GM23338 (cell line): Measurements from ENCODE around the gene CES1. TPM values are rescaled to one million over a fixed set of nuclear protein-coding genes. Genes with fewer than 3 reads are reported as not detected.
"Not testable (repeated sequence)": the region's sequence is repeated elsewhere in the genome, so short reads cannot be mapped to it uniquely, and the experiment has no call there.

Source experiments
- ATAC-seq: fragments of 200-7000 bp; cut with Tn5 transposase; 3 replicates; pipeline ENCODE4 v1.9.1; 2020
- DNase-seq: peaks from one replicate; pipeline ENCODE4 v3.0.0-alpha.2; 2015; ENCODE audit warnings: low spot score
- H2AFZ ChIP-seq: fragments of 200-600 bp; sonication (generic); 2 replicates; pipeline ENCODE4 v1.8.0; 2016; ENCODE audit warnings: antibody characterized with exemption, mild to moderate bottlenecking, moderate library complexity
- H3F3A ChIP-seq: fragments of 200-600 bp; sonication (generic); replicated peaks from 2 replicates; pipeline ENCODE4 v1.8.0; 2017; ENCODE audit warnings: antibody characterized with exemption, mixed run types, low read depth
- H3K27ac ChIP-seq: fragments of 200-600 bp; sonication (generic); 2 replicates; pipeline ENCODE4 v1.6.1; 2016; ENCODE audit warnings: low read depth
- H3K27me3 ChIP-seq: fragments of 200-600 bp; sonication (generic); 2 replicates; pipeline ENCODE4 v1.8.0; 2016; ENCODE audit warnings: mild to moderate bottlenecking, mixed run types, moderate library complexity; ENCODE audit not compliant: insufficient read depth
- H3K36me3 ChIP-seq: fragments of 200-600 bp; sonication (generic); 2 replicates; pipeline ENCODE4 v1.8.0; 2016; ENCODE audit warnings: mild to moderate bottlenecking; ENCODE audit not compliant: insufficient read depth
- H3K4me1 ChIP-seq: fragments of 200-600 bp; sonication (generic); 2 replicates; pipeline ENCODE4 v1.8.0; 2016; ENCODE audit warnings: mild to moderate bottlenecking, moderate library complexity; ENCODE audit not compliant: insufficient read depth
- H3K4me2 ChIP-seq: fragments of 200-600 bp; sonication (generic); 2 replicates; pipeline ENCODE4 v1.7.1; 2017; ENCODE audit warnings: mixed run types
- H3K4me3 ChIP-seq: fragments of 200-600 bp; sonication (generic); 2 replicates; pipeline ENCODE4 v1.6.1; 2016; ENCODE audit warnings: mixed run types
- H3K79me2 ChIP-seq: fragments of 200-600 bp; sonication (generic); replicated peaks from 2 replicates; pipeline ENCODE4 v1.8.0; 2017; ENCODE audit warnings: mild to moderate bottlenecking; ENCODE audit not compliant: insufficient read depth
- H3K9me2 ChIP-seq: fragments of 200-600 bp; sonication (generic); 2 replicates; pipeline ENCODE4 v1.8.0; 2017; ENCODE audit not compliant: insufficient read depth
- H4K20me1 ChIP-seq: fragments of 200-600 bp; sonication (generic); replicated peaks from 2 replicates; pipeline ENCODE4 v1.8.0; 2017; ENCODE audit warnings: mild to moderate bottlenecking; ENCODE audit not compliant: insufficient read depth
- H3K27ac Mint-ChIP-seq: 2 replicates; pipeline ENCODE4 v1.8.0; 2020; ENCODE audit warnings: inconsistent platforms, mild to moderate bottlenecking, moderate library complexity, mixed read lengths
- H3K27me3 Mint-ChIP-seq: 3 replicates; pipeline ENCODE4 v1.8.0; 2022; ENCODE audit warnings: low read depth, mild to moderate bottlenecking, moderate library complexity, mixed read lengths, inconsistent platforms; ENCODE audit not compliant: insufficient read depth, poor library complexity
- H3K36me3 Mint-ChIP-seq: 3 replicates; pipeline ENCODE4 v1.8.0; 2021; ENCODE audit warnings: low read depth, mild to moderate bottlenecking, inconsistent platforms, moderate library complexity, mixed read lengths
- H3K4me1 Mint-ChIP-seq: 3 replicates; pipeline ENCODE4 v1.8.0; 2020; ENCODE audit warnings: mild to moderate bottlenecking, inconsistent platforms, mixed read lengths
- H3K4me3 Mint-ChIP-seq: 3 replicates; pipeline ENCODE4 v1.8.0; 2021; ENCODE audit warnings: moderate library complexity, mild to moderate bottlenecking, inconsistent platforms, mixed read lengths
- H3K9me3 Mint-ChIP-seq: 3 replicates; pipeline ENCODE4 v1.8.0; 2020; ENCODE audit warnings: moderate library complexity, mild to moderate bottlenecking, inconsistent platforms, mixed read lengths
- polyA plus RNA-seq: library from polyadenylated mRNA; unstranded; fragments of >200 nt; fragmentation: Nextera tagmentation; extraction: Ambion mirVana; gene quantifications from 2 replicates; pipeline ENCODE4 v1.2.1, GENCODE V29; 2016
- total RNA-seq: library from RNA; depleted of rRNA; stranded (reverse); fragments of >200 nt; shearing (Covaris generic); gene quantifications from 2 replicates; pipeline ENCODE4 v1.2.3, GENCODE V29; 2014

CES1 gene
- total and polyA plus RNA-seq, 2 experiments from 2014 or later: 1.5 TPM; not detected in 1

DNA sequence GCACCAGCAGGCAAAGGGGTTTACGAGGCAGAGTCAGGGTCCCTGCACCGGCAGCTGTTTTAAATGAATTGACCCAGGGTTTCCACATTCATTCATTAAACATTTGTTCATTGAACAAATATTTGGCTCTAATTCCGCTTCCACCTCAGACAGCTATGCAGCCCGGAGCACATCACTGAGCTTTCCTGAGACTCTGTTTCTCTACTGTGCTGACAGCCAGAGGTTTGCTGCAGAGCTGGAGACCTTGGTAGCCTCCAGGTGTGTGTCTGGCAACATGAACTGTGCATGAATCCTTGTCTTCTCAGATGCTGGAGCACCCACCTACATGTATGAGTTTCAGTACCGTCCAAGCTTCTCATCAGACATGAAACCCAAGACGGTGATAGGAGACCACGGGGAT is 42.7 kb downstream of the CES1 start:
- not testable (repeated sequence) for H3K4me3 Mint-ChIP-seq, H3K4me3 ChIP-seq, DNase-seq, H3F3A ChIP-seq, H3K36me3 ChIP-seq, H3K27me3 Mint-ChIP-seq, H2AFZ ChIP-seq, H3K9me2 ChIP-seq, H3K27me3 ChIP-seq, H3K27ac Mint-ChIP-seq, ATAC-seq, H3K9me3 Mint-ChIP-seq, H3K27ac ChIP-seq, H4K20me1 ChIP-seq, H3K36me3 Mint-ChIP-seq, H3K4me2 ChIP-seq, H3K4me1 ChIP-seq, H3K4me1 Mint-ChIP-seq, H3K79me2 ChIP-seq

DNA sequence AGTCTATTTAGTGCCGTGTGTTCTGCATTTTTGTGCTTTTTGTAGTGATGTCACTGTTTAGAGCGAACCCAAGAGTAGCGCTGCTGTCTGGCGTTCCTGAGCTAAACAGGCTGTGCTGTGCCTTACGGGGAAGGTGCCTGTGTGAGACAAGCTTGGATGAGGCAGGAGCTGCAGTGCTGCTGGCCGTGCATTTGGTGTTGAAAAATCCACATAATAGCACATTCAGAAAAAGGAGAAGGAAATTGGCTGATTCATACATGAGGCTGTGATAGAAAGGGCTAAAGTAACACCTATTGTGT is 50.2 kb downstream of the CES1 start:
- H3K9me2 ChIP-seq, ATAC-seq, H3F3A ChIP-seq, H3K9me3 Mint-ChIP-seq, H3K4me2 ChIP-seq, DNase-seq, H3K27ac ChIP-seq, H3K4me3 ChIP-seq, H2AFZ ChIP-seq, H3K79me2 ChIP-seq, H3K4me1 Mint-ChIP-seq, H3K27ac Mint-ChIP-seq, H3K4me3 Mint-ChIP-seq, H3K27me3 Mint-ChIP-seq, H3K36me3 ChIP-seq, H3K27me3 ChIP-seq, H3K4me1 ChIP-seq, H3K36me3 Mint-ChIP-seq, H4K20me1 ChIP-seq: not testable (repeated sequence)

DNA sequence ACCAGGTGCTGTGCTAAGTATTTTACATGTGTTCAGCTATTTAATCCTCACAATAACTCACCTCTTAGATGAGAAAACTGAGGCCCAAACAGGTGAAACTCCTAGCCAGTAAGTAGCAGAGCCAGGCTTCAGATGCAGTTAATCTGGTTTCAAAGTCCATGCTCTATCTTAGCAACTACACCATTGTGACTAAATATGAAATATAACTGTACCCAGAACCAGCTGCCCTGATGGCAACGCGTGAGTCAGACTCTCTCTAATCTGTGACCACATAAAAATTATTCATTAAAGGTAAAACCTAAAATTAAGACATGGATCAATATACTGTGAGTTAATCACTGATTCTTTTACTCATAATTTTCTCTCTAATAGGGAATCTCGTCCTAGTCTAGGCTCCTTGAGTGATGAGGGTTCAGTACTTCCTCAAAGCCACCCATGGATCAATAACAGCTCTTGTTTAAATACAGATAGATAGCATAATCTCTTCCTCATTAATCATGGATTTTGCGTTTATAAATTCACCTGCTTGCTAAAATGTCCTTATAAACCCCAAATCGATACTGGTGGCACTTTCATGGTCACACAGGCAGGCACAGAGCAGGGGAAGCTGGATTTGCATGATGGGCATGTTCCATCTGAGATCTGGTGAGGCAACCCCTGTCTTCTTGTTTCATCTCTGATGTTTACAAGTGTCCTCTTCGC is 50.7 kb downstream of the CES1 start:
- ATAC-seq, H3K9me3 Mint-ChIP-seq, H3K27me3 ChIP-seq, H3K79me2 ChIP-seq, H2AFZ ChIP-seq, H3K4me3 Mint-ChIP-seq, H3F3A ChIP-seq, H3K27ac ChIP-seq, H3K36me3 Mint-ChIP-seq, H3K4me1 Mint-ChIP-seq, H3K4me2 ChIP-seq, H3K27ac Mint-ChIP-seq, H3K9me2 ChIP-seq, H4K20me1 ChIP-seq, H3K4me1 ChIP-seq, H3K27me3 Mint-ChIP-seq, H3K36me3 ChIP-seq, H3K4me3 ChIP-seq, DNase-seq: not testable (repeated sequence)

DNA sequence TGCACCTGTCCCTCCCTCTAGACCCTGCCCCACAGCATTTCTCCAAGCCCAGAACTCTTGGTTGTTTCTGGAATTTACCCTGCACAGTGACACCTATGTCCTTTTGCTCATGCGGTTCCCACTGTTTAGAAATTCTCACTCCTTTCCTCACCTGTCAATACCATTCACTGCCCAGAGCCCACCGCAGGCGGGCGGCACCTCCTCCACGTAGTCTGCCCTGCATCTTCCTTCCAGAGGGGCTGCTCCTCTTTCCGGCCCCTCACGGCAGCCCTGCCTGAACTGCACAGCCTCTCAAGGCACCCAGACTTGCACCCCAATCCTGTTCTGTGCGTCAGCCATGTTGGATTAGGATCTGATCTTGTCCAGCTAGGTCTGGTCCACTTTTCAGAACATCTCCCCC is 51.4 kb downstream of the CES1 start:
- H2AFZ ChIP-seq, H3K4me2 ChIP-seq, H3K4me3 Mint-ChIP-seq, H3K27ac Mint-ChIP-seq, H3K4me1 Mint-ChIP-seq, H3K36me3 ChIP-seq, H3K4me3 ChIP-seq, H4K20me1 ChIP-seq, H3K27me3 ChIP-seq, DNase-seq, ATAC-seq, H3K36me3 Mint-ChIP-seq, H3K27me3 Mint-ChIP-seq, H3K27ac ChIP-seq, H3K9me3 Mint-ChIP-seq, H3F3A ChIP-seq, H3K9me2 ChIP-seq, H3K4me1 ChIP-seq, H3K79me2 ChIP-seq: not testable (repeated sequence)

DNA sequence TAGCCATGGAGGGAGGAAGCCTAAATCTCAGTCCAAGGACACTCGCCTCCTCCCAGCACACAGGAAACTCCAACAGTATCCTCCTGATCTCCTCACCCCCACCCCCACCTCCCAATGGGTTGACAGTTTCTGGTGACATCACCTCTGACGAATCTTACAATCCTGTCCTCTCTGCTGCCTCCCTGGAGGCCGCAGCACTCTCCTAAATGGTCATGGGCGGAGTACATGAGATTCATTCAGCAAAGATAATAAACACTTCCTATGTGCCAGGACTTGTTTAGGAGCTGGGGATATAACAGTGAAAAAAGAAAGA is 52.8 kb downstream of the CES1 start:
- H3K4me1 Mint-ChIP-seq, H2AFZ ChIP-seq, H3K27me3 Mint-ChIP-seq, H3K79me2 ChIP-seq, DNase-seq, H3K27ac ChIP-seq, H3F3A ChIP-seq, H3K36me3 ChIP-seq, ATAC-seq, H3K4me1 ChIP-seq, H3K4me2 ChIP-seq, H3K27me3 ChIP-seq, H3K9me3 Mint-ChIP-seq, H3K27ac Mint-ChIP-seq, H3K9me2 ChIP-seq, H3K4me3 ChIP-seq, H3K36me3 Mint-ChIP-seq, H3K4me3 Mint-ChIP-seq, H4K20me1 ChIP-seq: not testable (repeated sequence)
